K562 (cell line): Measurements from ENCODE around the gene RBBP5. TPM values are rescaled to one million over a fixed set of nuclear protein-coding genes. Genes with fewer than 3 reads are reported as not detected.

Source experiments
- ATAC-seq: fragments of 200-7000 bp; cut with Tn5 transposase; 3 replicates; pipeline ENCODE4 v1.9.1; 2020; ENCODE audit warnings: moderate library complexity
- BruUV-seq: library from RNA; stranded (reverse); fragments of 400-500 nt; replicated peaks from 2 replicates; lab custom pipeline; 2021; lab: Mats Ljungman, UMichigan
- CTCF ChIA-PET: fragments of 300-600 bp; formaldehyde crosslinking; extraction: SDS; loops from one replicate; lab custom pipeline; 2021; ENCODE audit warnings: low intra/inter-chr PET ratio; lab: Yijun Ruan, JAX
- POLR2A ChIA-PET: fragments of 300-600, 350-650 bp; sonication (Branson Sonifier 250); formaldehyde crosslinking; extraction: SDS; loops from one replicate; lab custom pipeline; 2021; ENCODE audit warnings: antibody characterized with exemption, inconsistent platforms; lab: Yijun Ruan, JAX
- DNase-seq, 4 experiments: peaks; one replicate each; pipeline versions ENCODE4 v3.0.0 to v3.0.0-alpha.2; 2011 to 2018; ENCODE audit warnings: low spot score in 3 of 4, mixed read lengths in 3 of 4; ENCODE audit errors: extremely low read depth in 1 of 4
- FAIRE-seq: peaks from 2 replicates; lab custom pipeline; 2011; peaks lifted over from hg19 to GRCh38; lab: Jason Lieb, UNC
- H2AFZ ChIP-seq: 2 replicates; pipeline ENCODE4 v1.6.0; 2011; ENCODE audit warnings: low read depth, low read length, control low read depth, inconsistent platforms
- H3K27ac ChIP-seq: fragments of 200-600 bp; 3 replicates; pipeline ENCODE4 v1.8.0; 2011; ENCODE audit warnings: low read depth, mild to moderate bottlenecking, control low read depth, inconsistent platforms, low read length, moderate library complexity, mixed read lengths; ENCODE audit errors: extremely low read depth
- H3K27me3 ChIP-seq, 2 experiments: fragments of 300-600 bp in 1 of 2; 2 replicates in 1 of 2; 3 replicates in 1 of 2; pipeline versions ENCODE4 v1.6.0 to v1.8.0; 2011; ENCODE audit warnings: inconsistent platforms in 2 of 2, low read length in 2 of 2, mild to moderate bottlenecking in 1 of 2, mixed read lengths in 1 of 2, moderate library complexity in 1 of 2; ENCODE audit not compliant: control insufficient read depth in 2 of 2, insufficient read depth in 2 of 2
- H3K36me3 ChIP-seq: fragments of 300-600 bp; 3 replicates; pipeline ENCODE4 v1.8.0; 2011; ENCODE audit warnings: mild to moderate bottlenecking, low read length, inconsistent platforms; ENCODE audit not compliant: control insufficient read depth, insufficient read depth
- H3K4me1 ChIP-seq, 2 experiments: fragments of 200-600 bp in 1 of 2; replicated peaks in 1 of 2; 2 replicates in 1 of 2; 3 replicates in 1 of 2; pipeline versions ENCODE4 v1.5.1 to v1.8.0; 2011; ENCODE audit warnings: inconsistent platforms in 2 of 2, low read length in 2 of 2, mild to moderate bottlenecking in 1 of 2, mixed read lengths in 1 of 2, moderate library complexity in 1 of 2; ENCODE audit not compliant: control insufficient read depth in 2 of 2, insufficient read depth in 2 of 2
- H3K4me2 ChIP-seq: 2 replicates; pipeline ENCODE4 v1.6.1; 2011; ENCODE audit warnings: low read length, control low read depth, inconsistent platforms, mixed read lengths; ENCODE audit not compliant: insufficient read depth
- H3K4me3 ChIP-seq: fragments of 200-600 bp; sonication (generic), shearing (Covaris generic); 2 replicates; pipeline ENCODE4 v1.5.1; 2016; ENCODE audit warnings: control low read depth, inconsistent platforms
- H3K79me2 ChIP-seq: fragments of 200-600 bp; 3 replicates; pipeline ENCODE4 v1.8.0; 2011; ENCODE audit warnings: low read length, inconsistent platforms; ENCODE audit not compliant: control insufficient read depth, insufficient read depth
- H3K9ac ChIP-seq, 2 experiments: 2 replicates each; pipeline versions ENCODE4 v1.6.0 to v1.6.1; 2011; ENCODE audit warnings: low read depth in 2 of 2, low read length in 2 of 2, control low read depth in 1 of 2, inconsistent platforms in 1 of 2, mild to moderate bottlenecking in 1 of 2, mixed read lengths in 1 of 2; ENCODE audit not compliant: insufficient read depth in 1 of 2
- H3K9me1 ChIP-seq: one replicate; pipeline ENCODE4 v1.6.0; 2011; ENCODE audit warnings: inconsistent platforms, mild to moderate bottlenecking, low read length, moderate library complexity; ENCODE audit not compliant: control insufficient read depth, insufficient read depth
- H3K9me3 ChIP-seq: replicated peaks from 2 replicates; pipeline ENCODE4 v1.5.1; 2011; ENCODE audit warnings: low read depth, low read length, inconsistent platforms; ENCODE audit not compliant: control insufficient read depth, insufficient read depth
- H4K20me1 ChIP-seq: replicated peaks from 2 replicates; pipeline ENCODE4 v1.6.1; 2011; ENCODE audit warnings: low read length, inconsistent platforms, mixed read lengths; ENCODE audit not compliant: control insufficient read depth, insufficient read depth
- ARID1B ChIP-seq: fragments of 450-650 bp; IDR thresholded peaks from 2 replicates; pipeline ENCODE4 v1.6.1; 2016; ENCODE audit warnings: antibody characterized with exemption, mild to moderate bottlenecking, inconsistent platforms
- HNRNPUL1 ChIP-seq: fragments of 200-400 bp; formaldehyde crosslinking; IDR thresholded peaks from 2 replicates; pipeline ENCODE4 v1.6.1; 2017; ENCODE audit warnings: low read length
- NFRKB ChIP-seq: fragments of 450-650 bp; IDR thresholded peaks from 2 replicates; pipeline ENCODE4 v1.6.1; 2016; ENCODE audit warnings: low read depth
- NR3C1 ChIP-seq: sonication (generic); formaldehyde crosslinking; IDR thresholded peaks from 2 replicates; pipeline ENCODE4 v1.8.1; 2022; ENCODE audit warnings: missing genetic modification reagents
- TAF9B ChIP-seq: fragments of 450-650 bp; IDR thresholded peaks from 2 replicates; pipeline ENCODE4 v1.6.1; 2018; ENCODE audit warnings: mild to moderate bottlenecking; ENCODE audit not compliant: partially characterized antibody
- TEAD1 ChIP-seq, 2 experiments: fragments of 450-650 bp in 1 of 2; sonication (generic) in 1 of 2; formaldehyde crosslinking; IDR thresholded peaks; 2 replicates each; pipeline versions ENCODE4 v1.4.0 to v1.8.0; 2020 to 2022; ENCODE audit warnings: mild to moderate bottlenecking in 2 of 2, missing genetic modification reagents in 1 of 2
- ZBTB17 ChIP-seq: fragments of 450-650 bp; formaldehyde crosslinking; IDR thresholded peaks from 2 replicates; pipeline ENCODE4 v1.4.0; 2020; ENCODE audit warnings: mild to moderate bottlenecking
- ZNF445 ChIP-seq: fragments of 250-450 bp; sonication (Bioruptor Pico); IDR thresholded peaks from 2 replicates; pipeline ENCODE4 v1.4.0; 2020; ENCODE audit warnings: low read depth, mild to moderate bottlenecking, moderate library complexity
- ZNF586 ChIP-seq: fragments of 450-650 bp; formaldehyde crosslinking; conservative IDR thresholded peaks from 2 replicates; pipeline ENCODE4 v1.4.0; 2020; ENCODE audit warnings: mild to moderate bottlenecking, moderate library complexity
- ZNF717 ChIP-seq: fragments of 250-450 bp; sonication (Bioruptor Pico); IDR thresholded peaks from 2 replicates; pipeline ENCODE4 v1.5.0; 2021
- ZNF79 ChIP-seq: fragments of 250-450 bp; sonication (Bioruptor Pico); IDR thresholded peaks from 2 replicates; pipeline ENCODE4 v1.4.0; 2020; ENCODE audit warnings: low read depth, mild to moderate bottlenecking, moderate library complexity
- WGBS: fragments of 100-300 bp; shearing (Covaris generic); methylation state at CpG from one replicate; pipeline ENCODE4 v1.1.6; 2016; ENCODE audit warnings: low coverage, mixed read lengths; ENCODE audit not compliant: insufficient coverage; ENCODE audit errors: missing lambda C conversion rate; 5-methylcytosine and 5-hydroxymethylcytosine counted together
- in situ Hi-C: fragments of 300-500 bp; cut with MboI; formaldehyde crosslinking; loops from 4 replicates; pipeline ENCODE4 v1.15.0; 2018; ENCODE audit warnings: inconsistent platforms, mixed read lengths
- intact Hi-C: fragments of 100-400 bp; cut with micrococcal nuclease; formaldehyde crosslinking; loops from 2 replicates; pipeline ENCODE4 v1.14.2; 2022
- polyA plus RNA-seq, 8 experiments: library from polyadenylated mRNA; depleted of rRNA in 4 of 8; stranded (reverse) in 5 of 8; unstranded in 3 of 8; fragments of >200 nt; fragmentation: Nextera tagmentation in 2 of 8; fragmentation: Illumina TruSeq in 1 of 8; extraction: Ambion mirVana in 2 of 8; extraction: Trizol in 1 of 8; gene quantifications; 2 replicates each; pipeline versions ENCODE4 v1.2.1 to v1.2.3, GENCODE V29; 2011 to 2014; ENCODE audit warnings: inconsistent platforms in 1 of 8, missing spikeins in 1 of 8
- total RNA-seq, 7 experiments: library from RNA; depleted of rRNA in 6 of 7; stranded (reverse); fragments of >200 nt in 6 of 7; fragmentation: Illumina TruSeq in 2 of 7; extraction: Trizol in 2 of 7; gene quantifications; 2 replicates each; pipeline versions ENCODE4 v1.2.1 to v1.2.3, GENCODE V29; 2011 to 2021; ENCODE audit warnings: low replicate concordance in 1 of 7
- TF ChIP-seq, protein P1 (sequence below), 3 experiments: IDR thresholded peaks in 2 of 3; conservative IDR thresholded peaks in 1 of 3; 2 replicates each; pipeline ENCODE4 v1.5.1; 2011 to 2012; ENCODE audit warnings: low read length in 3 of 3, mild to moderate bottlenecking in 3 of 3, control low read depth in 2 of 3, improper control_type of control experiment in 1 of 3, inconsistent platforms in 1 of 3, low read depth in 1 of 3, mixed read lengths in 1 of 3, moderate library complexity in 1 of 3; ENCODE audit not compliant: insufficient read depth in 2 of 3
- TF ChIP-seq, protein P2 (sequence below): fragments of 450-650 bp; conservative IDR thresholded peaks from 2 replicates; pipeline ENCODE4 v1.6.1; 2016; ENCODE audit warnings: missing genetic modification characterization, low read depth, mild to moderate bottlenecking, missing compliant biosample characterization, moderate library complexity
- TF ChIP-seq, protein P3 (sequence below): fragments of 250-450 bp; sonication (Bioruptor Pico); IDR thresholded peaks from 2 replicates; pipeline ENCODE4 v1.9.0; 2021; ENCODE audit warnings: mild to moderate bottlenecking, inconsistent platforms
- TF ChIP-seq, protein P4 (sequence below): fragments of 250-450 bp; sonication (Bioruptor Pico); IDR thresholded peaks from 2 replicates; pipeline ENCODE4 v1.4.0; 2020; ENCODE audit warnings: mild to moderate bottlenecking, moderate library complexity, borderline replicate concordance

RBBP5 gene
- total and polyA plus RNA-seq, 9 of the 15 experiments (the other 6 are each of a cell fraction or from before 2014, with no cell fraction given): 17.2 to 37.4 (median 28.4) TPM

DNA sequence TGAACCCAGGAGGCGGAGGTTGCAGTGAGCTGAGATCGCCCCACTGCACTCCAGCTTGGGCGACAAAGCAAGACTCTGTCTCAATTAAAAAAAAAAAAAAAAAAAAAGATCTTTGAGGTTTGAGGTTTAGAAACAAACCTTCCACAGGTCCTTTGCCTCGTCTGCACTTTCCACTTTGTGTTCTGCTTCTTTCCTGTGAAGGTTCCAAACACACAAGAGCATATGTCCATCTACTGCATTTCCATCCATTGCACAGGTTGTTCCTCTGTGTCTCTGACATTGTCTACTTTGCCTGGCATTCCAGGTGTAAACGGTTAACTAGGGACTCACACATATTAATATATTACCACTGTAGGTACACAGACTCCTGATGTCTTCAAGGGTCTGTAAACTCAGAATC is 49.6 kb upstream of the RBBP5 start:
- no peak overlapping the region; the same call in 1 of the 2 replicates for H3K4me2 ChIP-seq
- H3K9ac ChIP-seq: peak overlapping the region in 1 of 2 experiments; percentile 37; a peak in 1 of 4 replicates
- intact Hi-C loops (loop anchor here (5.0 kb wide), 1 partner anchor 41 kb away; the partner anchor contains the start of gene DSTYK), in situ Hi-C loops (no loop called here)
- DNase-seq: peak in 1 of 4 experiments; percentile 6
- no peaks in the 10 kb centered on the region; the same call in 2 of the 3 replicates for H3K79me2 ChIP-seq
- peak overlapping the region; percentile 49; the same call in 2 of the 3 replicates for H3K27ac ChIP-seq
- no TSS peak for BruUV-seq
- FAIRE-seq: no peak
- H3K27me3 ChIP-seq: no peaks in the 10 kb centered on the region
- 59% methylated on average over 4 of the region's 5 CpGs for WGBS
- peaks cover 29% of the 10 kb centered on the region for H3K36me3 ChIP-seq
- POLR2A ChIA-PET: interaction anchor here (0.6 to 2.3 kb wide), 6 partner anchors 20 to 50 kb away, joined by 3 to 9 read pairs (median 4); partner anchors contain the start of gene RBBP5
- CTCF ChIA-PET: no interaction called here
- H3K4me3 ChIP-seq: no peak overlapping the region
- peaks cover 23 to 53% of the 10 kb centered on the region in 2 experiments for H3K4me1 ChIP-seq
- no peak overlapping the region for H2AFZ ChIP-seq
- no peaks in the 10 kb centered on the region for H4K20me1 ChIP-seq
- peak; percentile 3; the same call in 2 of the 3 replicates for ATAC-seq
- no peaks in the 10 kb centered on the region for H3K9me1 ChIP-seq
- no peaks in the 10 kb centered on the region for H3K9me3 ChIP-seq
- TF ChIP-seq ZNF717 (no peak), TEAD1 (CRISPR knock-in tag; IDR thresholded peaks at IDR 0.05) (0 out of 4 replicates have a peak, but pooled peaks of 1 of the 2 experiments have one; percentile 27), NR3C1 (CRISPR knock-in tag) (no peak), ZBTB17 (CRISPR knock-in tag) (peak; percentile 68; the same call in 1 of the 2 replicates), ZNF586 (CRISPR knock-in tag) (no peak), TAF9B (no peak), ARID1B (no peak), NFRKB (0 out of 2 replicates have a peak, but pooled peaks have one; percentile 43), ZNF445 (CRISPR knock-in tag) (no peak), ZNF79 (no peak), HNRNPUL1 (no peak)
- TF ChIP-seq, protein P1, sequence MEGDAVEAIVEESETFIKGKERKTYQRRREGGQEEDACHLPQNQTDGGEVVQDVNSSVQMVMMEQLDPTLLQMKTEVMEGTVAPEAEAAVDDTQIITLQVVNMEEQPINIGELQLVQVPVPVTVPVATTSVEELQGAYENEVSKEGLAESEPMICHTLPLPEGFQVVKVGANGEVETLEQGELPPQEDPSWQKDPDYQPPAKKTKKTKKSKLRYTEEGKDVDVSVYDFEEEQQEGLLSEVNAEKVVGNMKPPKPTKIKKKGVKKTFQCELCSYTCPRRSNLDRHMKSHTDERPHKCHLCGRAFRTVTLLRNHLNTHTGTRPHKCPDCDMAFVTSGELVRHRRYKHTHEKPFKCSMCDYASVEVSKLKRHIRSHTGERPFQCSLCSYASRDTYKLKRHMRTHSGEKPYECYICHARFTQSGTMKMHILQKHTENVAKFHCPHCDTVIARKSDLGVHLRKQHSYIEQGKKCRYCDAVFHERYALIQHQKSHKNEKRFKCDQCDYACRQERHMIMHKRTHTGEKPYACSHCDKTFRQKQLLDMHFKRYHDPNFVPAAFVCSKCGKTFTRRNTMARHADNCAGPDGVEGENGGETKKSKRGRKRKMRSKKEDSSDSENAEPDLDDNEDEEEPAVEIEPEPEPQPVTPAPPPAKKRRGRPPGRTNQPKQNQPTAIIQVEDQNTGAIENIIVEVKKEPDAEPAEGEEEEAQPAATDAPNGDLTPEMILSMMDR (IDR thresholded peaks at IDR 0.05 in 2 of 3, conservative IDR thresholded peaks at IDR 0.05 in 1 of 3; ENCODE audit: insufficient read depth in 2 of 3, low read depth in 1 of 3, low read length in 3 of 3): no peak
- TF ChIP-seq, protein P2, sequence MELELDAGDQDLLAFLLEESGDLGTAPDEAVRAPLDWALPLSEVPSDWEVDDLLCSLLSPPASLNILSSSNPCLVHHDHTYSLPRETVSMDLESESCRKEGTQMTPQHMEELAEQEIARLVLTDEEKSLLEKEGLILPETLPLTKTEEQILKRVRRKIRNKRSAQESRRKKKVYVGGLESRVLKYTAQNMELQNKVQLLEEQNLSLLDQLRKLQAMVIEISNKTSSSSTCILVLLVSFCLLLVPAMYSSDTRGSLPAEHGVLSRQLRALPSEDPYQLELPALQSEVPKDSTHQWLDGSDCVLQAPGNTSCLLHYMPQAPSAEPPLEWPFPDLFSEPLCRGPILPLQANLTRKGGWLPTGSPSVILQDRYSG (tag): no peak
- TF ChIP-seq, protein P3, sequence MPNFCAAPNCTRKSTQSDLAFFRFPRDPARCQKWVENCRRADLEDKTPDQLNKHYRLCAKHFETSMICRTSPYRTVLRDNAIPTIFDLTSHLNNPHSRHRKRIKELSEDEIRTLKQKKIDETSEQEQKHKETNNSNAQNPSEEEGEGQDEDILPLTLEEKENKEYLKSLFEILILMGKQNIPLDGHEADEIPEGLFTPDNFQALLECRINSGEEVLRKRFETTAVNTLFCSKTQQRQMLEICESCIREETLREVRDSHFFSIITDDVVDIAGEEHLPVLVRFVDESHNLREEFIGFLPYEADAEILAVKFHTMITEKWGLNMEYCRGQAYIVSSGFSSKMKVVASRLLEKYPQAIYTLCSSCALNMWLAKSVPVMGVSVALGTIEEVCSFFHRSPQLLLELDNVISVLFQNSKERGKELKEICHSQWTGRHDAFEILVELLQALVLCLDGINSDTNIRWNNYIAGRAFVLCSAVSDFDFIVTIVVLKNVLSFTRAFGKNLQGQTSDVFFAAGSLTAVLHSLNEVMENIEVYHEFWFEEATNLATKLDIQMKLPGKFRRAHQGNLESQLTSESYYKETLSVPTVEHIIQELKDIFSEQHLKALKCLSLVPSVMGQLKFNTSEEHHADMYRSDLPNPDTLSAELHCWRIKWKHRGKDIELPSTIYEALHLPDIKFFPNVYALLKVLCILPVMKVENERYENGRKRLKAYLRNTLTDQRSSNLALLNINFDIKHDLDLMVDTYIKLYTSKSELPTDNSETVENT: no peak
- TF ChIP-seq, protein P4, sequence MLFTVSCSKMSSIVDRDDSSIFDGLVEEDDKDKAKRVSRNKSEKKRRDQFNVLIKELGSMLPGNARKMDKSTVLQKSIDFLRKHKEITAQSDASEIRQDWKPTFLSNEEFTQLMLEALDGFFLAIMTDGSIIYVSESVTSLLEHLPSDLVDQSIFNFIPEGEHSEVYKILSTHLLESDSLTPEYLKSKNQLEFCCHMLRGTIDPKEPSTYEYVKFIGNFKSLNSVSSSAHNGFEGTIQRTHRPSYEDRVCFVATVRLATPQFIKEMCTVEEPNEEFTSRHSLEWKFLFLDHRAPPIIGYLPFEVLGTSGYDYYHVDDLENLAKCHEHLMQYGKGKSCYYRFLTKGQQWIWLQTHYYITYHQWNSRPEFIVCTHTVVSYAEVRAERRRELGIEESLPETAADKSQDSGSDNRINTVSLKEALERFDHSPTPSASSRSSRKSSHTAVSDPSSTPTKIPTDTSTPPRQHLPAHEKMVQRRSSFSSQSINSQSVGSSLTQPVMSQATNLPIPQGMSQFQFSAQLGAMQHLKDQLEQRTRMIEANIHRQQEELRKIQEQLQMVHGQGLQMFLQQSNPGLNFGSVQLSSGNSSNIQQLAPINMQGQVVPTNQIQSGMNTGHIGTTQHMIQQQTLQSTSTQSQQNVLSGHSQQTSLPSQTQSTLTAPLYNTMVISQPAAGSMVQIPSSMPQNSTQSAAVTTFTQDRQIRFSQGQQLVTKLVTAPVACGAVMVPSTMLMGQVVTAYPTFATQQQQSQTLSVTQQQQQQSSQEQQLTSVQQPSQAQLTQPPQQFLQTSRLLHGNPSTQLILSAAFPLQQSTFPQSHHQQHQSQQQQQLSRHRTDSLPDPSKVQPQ: no peak
